ENCODE measurements around the gene MRTFA. TPM values are rescaled to one million over a fixed set of nuclear protein-coding genes. Genes with fewer than 3 reads are reported as not detected.

Gene MRTFA
- total and polyA plus RNA-seq, 2 of the 13 experiments (the other 11 are each of a cell fraction or from before 2014, with no cell fraction given), result 2.4 to 8.2 TPM

GRCh38 chr22:40636380-40637182, at the start of gene MRTFA (continued):
- TF ChIP-seq ZNF280D (CRISPR knock-in tag; IDR thresholded peaks at IDR 0.05) (peak; percentile 95), ZNF746 (CRISPR knock-in tag; IDR thresholded peaks at IDR 0.05) (peak; percentile 19; the same call in 1 of the 2 replicates), NKX3-1 (CRISPR knock-in tag; IDR thresholded peaks at IDR 0.05) (0 out of 2 replicates have a peak, but pooled peaks have one; percentile 51), CREB3 (CRISPR knock-in tag; IDR thresholded peaks at IDR 0.05) (peak; percentile 79), ZNF564 (CRISPR knock-in tag; IDR thresholded peaks at IDR 0.05) (no peak), ZNF503 (CRISPR knock-in tag; IDR thresholded peaks at IDR 0.05) (peak; percentile 16; the same call in 1 of the 2 replicates), MXI1 (IDR thresholded peaks at IDR 0.05; ENCODE audit: borderline replicate concordance, low read depth, low read length) (peak; percentile 62; the same call in 1 of the 3 replicates), ZNF253 (CRISPR knock-in tag; IDR thresholded peaks at IDR 0.05; ENCODE audit: borderline replicate concordance) (peak; percentile 49; the same call in 1 of the 2 replicates), BATF2 (CRISPR knock-in tag; IDR thresholded peaks at IDR 0.05) (no peak), MAZ (IDR thresholded peaks at IDR 0.05; ENCODE audit: borderline replicate concordance, low read depth, low read length) (peak; percentile 61), MAZ (CRISPR knock-in tag; IDR thresholded peaks at IDR 0.05; ENCODE audit: low read depth) (peak; percentile 36), SALL1 (CRISPR knock-in tag; IDR thresholded peaks at IDR 0.05) (peak; percentile 61), ZNF704 (CRISPR knock-in tag; IDR thresholded peaks at IDR 0.05; ENCODE audit: borderline replicate concordance) (peak; percentile 17; the same call in 1 of the 2 replicates), ESRRA (CRISPR knock-in tag; IDR thresholded peaks at IDR 0.05; ENCODE audit: low read depth) (0 out of 2 replicates have a peak, but pooled peaks have one; percentile 27), SP1 (IDR thresholded peaks at IDR 0.05) (0 out of 2 replicates have a peak, but pooled peaks have one; percentile 15), SP1 (CRISPR knock-in tag; IDR thresholded peaks at IDR 0.05) (peak; percentile 86), ELF4 (CRISPR knock-in tag; IDR thresholded peaks at IDR 0.05; ENCODE audit: borderline replicate concordance) (peak; percentile 83; the same call in 1 of the 2 replicates), ZNF282 (IDR thresholded peaks at IDR 0.05; ENCODE audit: partially characterized antibody) (no peak), ZFP37 (CRISPR knock-in tag; IDR thresholded peaks at IDR 0.05; ENCODE audit: borderline replicate concordance) (peak; percentile 62; the same call in 1 of the 2 replicates), ZNF24 (IDR thresholded peaks at IDR 0.05) (no peak), ZNF230 (CRISPR knock-in tag; IDR thresholded peaks at IDR 0.05) (0 out of 2 replicates have a peak, but pooled peaks have one; percentile 65), HNRNPH1 (optimal IDR thresholded peaks at IDR 0.05; ENCODE audit: low read depth, low read length) (no peak)

Data from HepG2 (cell line).